HG03039 (cell line): ENCODE results near the gene RUFY3.
A peak's percentile ranks its signal among the peaks of the same experiment; 100 is the strongest.
"Not testable (repeated sequence)": the region's sequence is repeated elsewhere in the genome, so short reads cannot be mapped to it uniquely, and the experiment has no call there.

Source experiments
- ATAC-seq: cut with Tn5 transposase; IDR thresholded peaks from one replicate; pipeline ENCODE4 v1.9.1; 2021; ENCODE audit warnings: mild to moderate bottlenecking, moderate library complexity; ENCODE audit not compliant: unreplicated experiment

The RUFY3 gene

GRCh38 chr4:70721747-70722146 lies at the start of gene RUFY3:
TSS of gene RUFY3 (plus strand) at chr4:70721964. CDS start at chr4:70722574, 610 bp downstream.
- no peak for ATAC-seq

GRCh38 chr4:70674191-70674590 lies 47.6 kb upstream of the RUFY3 start:
- no peak for ATAC-seq

- ATAC-seq: no peak
Measured at GRCh38 chr4:70674731-70675130, 47.0 kb upstream of the RUFY3 start.

GRCh38 chr4:70676554-70677090 lies 45.1 kb upstream of the RUFY3 start:
- no peak for ATAC-seq

- ATAC-seq: peak; percentile 70
Measured at GRCh38 chr4:70678383-70678999, 43.3 kb upstream of the RUFY3 start.

GRCh38 chr4:70680934-70681333 lies 40.8 kb upstream of the RUFY3 start:
- ATAC-seq: no peak

- no peak for ATAC-seq
Measured at GRCh38 chr4:70681704-70682103, 40.1 kb upstream of the RUFY3 start.

- ATAC-seq: not testable (repeated sequence)
Measured at GRCh38 chr4:70682142-70682541, 39.6 kb upstream of the RUFY3 start.

- ATAC-seq: no peak
Measured at GRCh38 chr4:70687392-70687791, 34.4 kb upstream of the RUFY3 start.

GRCh38 chr4:70687821-70688794 lies 33.7 kb upstream of the RUFY3 start, which contains the start of gene UTP3:
TSS of gene UTP3 (plus strand) at chr4:70688532. CDS start at chr4:70688678, 146 bp downstream.
- ATAC-seq: peak; percentile 93

- ATAC-seq: peak; percentile 1
Measured at GRCh38 chr4:70688795-70689231, 33.0 kb upstream of the RUFY3 start.

- ATAC-seq: no peak
Measured at GRCh38 chr4:70691661-70692060, 30.1 kb upstream of the RUFY3 start.

- not testable (repeated sequence) for ATAC-seq
Measured at GRCh38 chr4:70694633-70695032, 27.1 kb upstream of the RUFY3 start.

GRCh38 chr4:70698435-70698834 lies 23.3 kb upstream of the RUFY3 start:
- ATAC-seq: not testable (repeated sequence)

- ATAC-seq: no peak
Measured at GRCh38 chr4:70700712-70701111, 21.1 kb upstream of the RUFY3 start.

GRCh38 chr4:70701271-70701670 lies 20.5 kb upstream of the RUFY3 start:
- ATAC-seq: no peak

- ATAC-seq: not testable (repeated sequence)
Measured at GRCh38 chr4:70702592-70702991, 19.2 kb upstream of the RUFY3 start.

GRCh38 chr4:70703619-70704214 lies 18.0 kb upstream of the RUFY3 start:
- ATAC-seq: no peak

GRCh38 chr4:70704215-70704930 lies 17.4 kb upstream of the RUFY3 start:
- ATAC-seq: peak; percentile 47

- ATAC-seq: peak; percentile 34
Measured at GRCh38 chr4:70704931-70705182, 16.9 kb upstream of the RUFY3 start.
